ENCODE results near the gene LENEP.

The LENEP gene

DNA sequence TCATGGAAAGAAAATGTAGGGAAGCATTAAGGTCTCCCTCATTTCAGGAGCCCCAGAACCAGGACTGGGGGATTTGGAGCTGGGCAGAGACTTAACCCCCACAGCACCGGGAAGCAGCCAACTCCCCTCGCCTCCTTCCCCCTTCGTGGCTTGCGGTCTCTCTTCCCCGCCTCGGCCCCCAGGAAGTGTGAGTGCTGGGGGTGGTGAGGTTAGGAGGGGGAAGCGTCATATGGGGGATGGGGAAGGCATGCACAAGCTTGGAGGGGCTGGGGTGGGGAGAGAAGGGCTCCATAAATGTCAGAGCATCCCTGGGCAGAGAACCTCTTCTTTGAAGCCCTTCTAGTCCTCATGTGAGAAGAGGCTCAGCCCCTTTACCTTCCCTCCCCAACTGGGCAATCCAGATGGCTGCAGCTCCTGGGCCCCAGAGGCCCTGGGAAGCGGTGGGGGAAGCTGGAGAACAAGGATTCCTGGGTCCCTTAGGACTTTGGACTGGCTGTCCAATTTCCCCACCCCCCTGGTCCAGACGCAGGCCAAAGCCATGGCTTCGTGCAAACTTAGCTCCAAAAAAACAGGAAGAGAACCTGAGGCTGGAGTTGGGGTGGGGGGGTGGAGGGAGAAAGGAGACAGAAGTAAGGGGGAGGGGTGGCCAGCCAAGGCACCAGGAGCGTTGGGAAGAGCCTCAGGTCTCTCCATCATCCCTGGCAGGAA, 17.0 kb downstream of the LENEP start:
- no peak for DNase-seq (ENCODE audit: low read depth, low spot score)

DNA sequence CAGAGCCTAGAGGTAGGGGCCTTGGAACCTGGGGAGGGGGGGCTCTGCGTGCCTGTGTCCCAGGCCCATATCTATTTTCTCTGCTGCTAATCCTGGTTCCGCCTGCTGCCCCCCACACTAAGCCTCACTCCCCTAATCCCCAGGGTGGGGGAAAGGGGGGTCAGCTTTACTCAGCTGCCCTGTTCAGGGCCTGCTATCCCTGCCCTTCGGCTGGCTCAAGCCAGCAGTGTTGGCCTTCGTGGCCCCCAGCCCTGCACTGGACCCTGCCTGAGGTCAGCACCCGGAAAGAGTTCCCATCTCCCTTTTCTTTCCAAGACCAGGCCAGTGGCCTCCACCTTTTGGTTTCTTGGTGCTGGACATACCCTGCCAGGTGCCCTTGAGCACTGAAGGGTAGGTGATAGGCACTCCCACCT, 17.6 kb downstream of the LENEP start:
- no peak for DNase-seq (ENCODE audit: low read depth, low spot score)

DNA sequence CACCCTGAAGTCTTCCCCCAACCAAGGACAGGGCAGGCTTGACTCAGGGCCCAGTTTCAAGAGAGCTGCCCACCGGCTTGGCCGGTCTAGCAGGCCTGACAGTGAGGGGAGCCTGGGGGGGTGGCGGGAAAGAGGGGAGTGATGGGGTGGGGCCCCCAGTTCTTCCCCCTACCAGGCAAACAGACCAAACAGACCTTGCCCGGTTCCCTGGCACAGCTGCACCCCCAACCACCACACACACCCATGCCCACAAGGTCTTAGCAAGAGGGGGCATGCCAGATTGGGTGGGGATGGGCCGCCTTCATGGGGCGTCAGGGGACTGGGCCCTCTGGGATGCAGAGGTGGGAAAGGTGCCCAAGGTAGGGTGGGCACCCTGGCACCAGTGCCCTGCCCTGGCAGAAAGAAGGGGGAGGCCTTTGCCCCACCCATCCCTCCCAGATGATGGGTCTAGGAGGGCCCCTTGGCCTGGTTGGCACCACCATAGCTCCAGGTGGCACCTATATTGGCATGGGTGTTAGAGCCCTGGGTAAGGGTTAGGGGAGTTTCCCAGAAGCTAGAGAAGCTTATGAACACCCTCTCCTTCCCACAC, 18.1 kb downstream of the LENEP start:
- no peak for DNase-seq (ENCODE audit: low read depth, low spot score)

DNA sequence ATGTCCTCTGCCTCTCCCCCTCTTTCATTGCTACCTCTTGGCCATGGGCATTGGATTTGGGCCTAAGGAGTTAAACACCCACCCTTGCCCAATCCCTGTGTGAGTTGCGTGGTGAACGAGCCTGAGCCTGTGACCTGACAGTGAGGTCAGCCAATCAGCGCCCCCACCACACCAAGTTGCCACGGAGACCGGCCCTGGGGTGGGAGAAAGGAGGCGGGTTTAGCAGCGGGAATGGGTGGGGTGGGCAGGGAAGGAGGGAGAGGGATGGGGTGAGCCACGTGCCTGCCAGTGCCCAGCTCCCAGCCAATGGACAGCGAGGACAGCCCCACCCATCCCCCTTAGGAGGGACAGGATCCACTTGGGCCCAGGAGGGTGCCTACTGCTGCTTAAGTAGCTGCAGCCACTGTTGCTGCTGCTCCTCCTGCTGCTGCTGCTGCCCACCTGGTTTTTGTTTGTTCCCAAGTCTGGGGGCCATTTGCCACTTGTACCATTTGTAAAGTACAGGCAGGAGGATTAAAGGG, 18.7 kb downstream of the LENEP start:
- DNase-seq (ENCODE audit: low read depth, low spot score) = no peak

DNA sequence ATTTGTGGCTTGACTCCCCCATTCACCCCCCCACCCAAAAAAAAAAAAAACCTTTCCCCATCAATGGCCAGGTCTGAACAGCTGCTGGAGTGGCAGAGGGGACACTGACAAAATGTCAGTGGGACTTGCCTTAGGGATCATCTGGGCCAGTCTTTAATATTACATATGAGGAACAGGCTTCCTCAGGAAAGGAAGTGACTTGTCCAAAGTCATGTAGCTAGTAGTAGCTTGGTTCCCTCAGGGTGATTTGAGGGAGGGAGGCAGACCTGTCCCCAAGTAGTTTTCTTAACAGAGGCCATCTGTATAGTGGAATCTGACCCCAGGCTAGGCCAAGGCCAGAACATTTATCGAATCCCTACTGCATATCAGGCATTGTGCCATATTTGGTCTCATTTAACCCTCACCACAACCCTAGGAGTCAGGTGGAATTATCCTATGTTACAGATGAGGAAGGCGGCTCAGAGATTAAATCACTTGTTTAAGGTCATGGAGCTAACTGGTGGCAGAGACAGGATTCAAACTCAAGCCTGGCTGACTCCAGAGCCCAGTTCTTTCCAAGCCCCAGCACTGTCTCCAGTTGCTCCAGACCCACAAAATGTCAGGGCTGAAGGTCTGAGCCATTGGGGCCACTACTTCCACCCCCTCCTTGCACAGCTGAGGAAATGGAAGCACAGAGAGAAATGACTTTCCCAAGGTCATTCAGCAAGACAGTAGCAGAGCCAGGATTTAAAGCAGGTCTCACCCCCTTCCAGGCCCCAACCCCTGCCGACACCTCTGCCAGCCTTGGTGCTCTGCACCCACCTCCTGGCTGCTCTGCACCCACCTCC, 19.6 kb downstream of the LENEP start:
- no peak for DNase-seq (ENCODE audit: low read depth, low spot score)

DNA sequence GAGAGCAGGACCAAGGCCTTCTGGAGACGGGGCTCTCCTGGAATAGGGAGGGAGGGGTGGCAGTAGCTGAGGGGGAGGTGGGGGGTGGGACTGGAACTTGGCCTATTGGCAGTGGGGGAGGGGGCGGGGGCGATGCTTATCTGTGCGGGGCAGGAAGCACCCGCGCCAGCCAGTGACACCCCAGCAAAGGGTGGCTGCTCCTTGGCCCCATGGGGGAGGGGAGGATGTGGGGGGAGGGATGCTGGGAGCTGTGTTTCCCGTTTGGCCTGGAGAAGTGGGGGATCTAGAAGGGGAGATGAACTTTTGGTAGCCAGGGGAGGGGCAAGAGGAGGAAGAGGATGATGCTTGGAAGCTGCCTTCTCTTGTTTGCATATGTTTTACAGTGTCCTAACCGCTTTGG, 20.2 kb downstream of the LENEP start:
- no peak for DNase-seq (ENCODE audit: low read depth, low spot score)

DNA sequence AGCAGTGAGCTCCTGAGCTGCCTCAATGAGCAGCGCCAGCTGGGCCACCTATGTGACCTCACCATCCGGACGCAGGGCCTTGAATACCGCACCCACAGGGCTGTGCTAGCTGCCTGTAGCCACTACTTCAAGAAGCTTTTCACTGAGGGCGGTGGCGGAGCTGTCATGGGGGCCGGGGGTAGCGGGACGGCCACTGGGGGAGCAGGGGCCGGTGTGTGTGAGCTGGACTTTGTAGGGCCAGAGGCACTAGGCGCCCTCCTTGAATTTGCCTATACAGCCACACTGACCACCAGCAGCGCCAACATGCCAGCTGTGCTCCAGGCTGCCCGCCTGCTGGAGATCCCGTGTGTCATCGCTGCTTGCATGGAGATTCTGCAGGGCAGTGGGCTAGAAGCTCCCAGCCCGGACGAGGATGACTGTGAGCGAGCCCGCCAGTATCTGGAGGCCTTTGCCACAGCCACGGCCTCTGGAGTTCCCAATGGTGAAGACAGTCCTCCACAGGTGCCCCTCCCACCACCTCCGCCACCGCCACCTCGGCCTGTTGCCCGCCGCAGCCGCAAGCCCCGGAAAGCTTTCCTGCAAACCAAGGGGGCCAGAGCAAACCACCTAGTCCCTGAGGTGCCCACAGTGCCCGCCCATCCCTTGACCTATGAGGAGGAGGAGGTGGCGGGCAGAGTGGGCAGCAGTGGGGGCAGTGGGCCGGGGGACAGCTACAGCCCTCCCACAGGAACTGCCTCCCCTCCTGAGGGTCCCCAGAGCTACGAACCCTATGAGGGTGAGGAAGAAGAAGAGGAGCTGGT, 21.5 kb downstream of the LENEP start:
- DNase-seq (ENCODE audit: low read depth, low spot score) = no peak

DNA sequence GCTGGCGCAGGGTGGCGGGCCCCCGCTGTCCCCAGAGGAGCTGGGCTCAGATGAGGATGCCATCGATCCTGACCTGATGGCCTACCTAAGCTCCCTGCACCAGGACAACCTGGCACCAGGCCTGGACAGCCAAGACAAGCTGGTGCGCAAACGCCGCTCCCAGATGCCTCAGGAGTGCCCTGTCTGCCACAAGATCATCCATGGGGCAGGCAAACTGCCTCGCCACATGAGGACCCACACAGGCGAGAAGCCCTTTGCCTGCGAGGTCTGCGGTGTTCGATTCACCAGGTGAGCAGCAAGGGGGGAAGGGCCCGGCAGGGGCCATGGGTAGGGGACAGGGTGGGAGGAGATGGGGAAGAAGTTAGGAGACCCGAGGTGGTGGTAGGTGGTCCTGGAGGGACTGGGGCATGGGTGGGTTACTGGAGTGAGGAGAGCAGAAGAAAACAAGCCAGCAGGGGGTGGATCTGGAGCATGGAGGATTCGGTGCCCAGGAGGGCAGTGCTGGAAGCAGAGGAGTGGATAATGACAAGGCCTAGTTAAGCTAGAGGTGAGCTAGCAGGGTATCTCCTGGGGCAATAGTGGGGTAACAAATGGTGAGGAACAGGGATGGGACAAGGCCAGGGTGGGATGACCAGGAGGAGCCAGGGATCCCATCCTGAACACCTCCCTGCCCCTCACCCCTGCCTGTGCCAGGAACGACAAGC, 22.3 kb downstream of the LENEP start:
- no peak for DNase-seq (ENCODE audit: low read depth, low spot score)

DNA sequence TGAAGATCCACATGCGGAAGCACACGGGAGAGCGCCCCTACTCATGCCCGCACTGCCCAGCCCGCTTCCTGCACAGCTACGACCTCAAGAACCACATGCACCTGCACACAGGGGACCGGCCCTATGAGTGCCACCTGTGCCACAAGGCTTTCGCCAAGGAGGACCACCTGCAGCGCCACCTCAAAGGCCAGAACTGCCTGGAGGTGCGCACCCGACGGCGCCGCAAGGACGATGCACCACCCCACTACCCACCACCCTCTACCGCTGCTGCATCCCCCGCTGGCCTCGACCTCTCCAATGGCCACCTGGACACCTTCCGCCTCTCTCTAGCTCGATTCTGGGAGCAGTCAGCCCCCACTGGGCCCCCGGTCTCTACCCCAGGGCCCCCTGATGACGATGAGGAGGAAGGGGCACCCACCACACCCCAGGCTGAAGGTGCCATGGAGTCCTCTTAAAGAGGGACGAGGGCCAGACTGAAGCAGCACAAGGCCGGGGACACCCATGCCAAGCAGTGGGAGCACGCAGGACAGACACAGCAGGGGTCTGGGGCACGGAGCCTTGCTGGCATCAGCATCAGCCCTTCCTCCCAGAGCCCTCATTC, 22.9 kb downstream of the LENEP start:
- no peak for DNase-seq (ENCODE audit: low read depth, low spot score)

DNA sequence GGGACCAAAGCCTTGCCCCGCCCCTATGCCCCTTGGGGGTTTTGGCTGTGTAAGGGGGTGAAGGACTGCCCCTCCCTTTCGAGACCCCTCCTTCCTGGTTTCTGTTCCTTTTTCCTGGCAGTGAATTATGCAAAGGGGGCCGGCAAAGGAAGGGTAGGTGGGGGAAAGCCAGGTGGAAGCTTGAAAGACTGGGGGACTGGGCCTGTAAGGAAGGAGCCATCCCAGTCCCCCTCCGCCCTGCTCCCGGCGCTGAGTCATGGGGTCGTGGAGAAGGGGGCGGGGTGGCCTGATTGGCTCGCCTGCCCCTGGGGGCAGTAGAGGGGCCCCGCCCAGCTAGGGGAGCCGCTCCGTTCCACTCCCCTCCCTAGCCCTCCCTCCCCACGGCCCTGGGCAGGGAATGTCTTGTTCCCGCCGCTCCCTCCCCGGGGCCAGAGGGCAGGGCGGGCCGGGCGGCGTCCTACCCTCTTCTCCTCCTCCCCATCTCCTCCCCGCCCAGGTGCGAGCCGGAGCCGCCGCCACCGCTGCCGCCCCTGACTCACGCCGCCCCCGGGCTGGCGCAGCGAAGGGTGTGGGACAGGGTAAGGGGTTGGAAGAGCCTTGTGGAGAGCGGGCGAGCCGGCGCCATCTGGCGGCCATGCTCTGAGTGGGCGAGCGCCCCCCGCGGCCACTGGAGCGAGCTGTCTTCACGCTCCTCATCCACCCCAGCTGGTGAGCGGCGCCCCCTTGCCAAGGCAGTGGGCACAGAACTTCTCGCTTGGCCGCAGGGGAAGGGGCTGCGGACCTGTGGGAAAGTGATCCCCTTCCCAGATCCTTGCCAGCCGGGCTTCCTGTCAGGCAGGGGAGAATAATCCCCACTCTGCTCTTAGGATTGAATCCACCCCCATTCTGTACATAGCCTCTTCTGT, 23.9 kb downstream of the LENEP start:
- DNase-seq (ENCODE audit: low read depth, low spot score) = peak; percentile 71

DNA sequence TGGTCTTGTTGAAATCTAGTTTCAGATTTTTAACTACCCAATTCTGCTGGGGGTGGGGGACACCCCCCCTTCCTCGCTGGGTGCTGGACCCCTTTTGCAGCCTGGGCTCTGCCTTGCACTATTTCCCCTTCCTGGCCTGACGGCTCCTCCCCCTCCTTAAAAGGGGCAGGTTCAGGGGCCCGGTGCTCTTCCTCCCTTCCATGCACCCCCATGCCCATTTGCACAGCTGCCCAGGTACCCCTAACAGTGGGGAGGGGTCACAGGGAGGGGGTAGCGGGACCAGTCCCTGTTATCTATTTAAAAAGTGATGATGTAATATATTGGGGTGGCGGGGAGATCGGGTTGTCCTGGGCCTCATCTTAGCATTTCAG, 24.5 kb downstream of the LENEP start:
- DNase-seq (ENCODE audit: low read depth, low spot score) = no peak

DNA sequence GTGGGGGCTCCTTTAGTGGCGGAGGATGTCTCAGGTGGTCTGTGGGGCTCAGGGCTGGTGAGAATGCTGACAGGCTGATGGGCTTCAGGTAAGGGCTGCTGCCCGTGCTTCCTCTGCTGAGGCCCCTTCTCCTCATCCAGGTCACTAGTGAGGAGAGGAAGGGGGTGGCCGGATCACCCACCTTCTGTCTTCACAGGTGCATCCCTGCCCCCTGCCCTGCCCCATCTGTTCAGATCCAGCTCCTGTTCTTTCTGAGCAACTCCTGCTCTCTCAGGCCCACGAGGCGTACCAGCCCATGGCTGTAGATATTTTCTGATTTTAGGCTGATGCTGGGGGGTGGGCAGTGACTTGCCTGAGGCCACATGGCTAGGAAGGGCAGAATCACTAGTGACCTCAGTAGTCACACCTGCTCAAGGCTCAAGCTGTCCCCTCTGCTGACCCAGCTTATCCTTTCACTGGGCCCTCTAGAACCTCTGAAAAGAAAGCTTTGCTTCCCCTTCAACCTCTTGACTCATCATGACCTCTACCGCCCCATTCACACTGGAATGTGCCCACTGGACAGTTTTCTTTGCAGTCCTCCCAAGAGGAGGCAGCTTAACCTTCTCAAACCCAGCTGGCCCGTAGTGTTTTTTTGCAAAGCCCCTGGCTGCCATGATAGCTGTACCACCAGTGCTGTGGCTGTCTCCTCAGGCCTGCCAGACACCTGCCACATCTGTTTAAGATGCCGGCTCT, 25.4 kb downstream of the LENEP start:
- no peak for DNase-seq (ENCODE audit: low read depth, low spot score)

DNA sequence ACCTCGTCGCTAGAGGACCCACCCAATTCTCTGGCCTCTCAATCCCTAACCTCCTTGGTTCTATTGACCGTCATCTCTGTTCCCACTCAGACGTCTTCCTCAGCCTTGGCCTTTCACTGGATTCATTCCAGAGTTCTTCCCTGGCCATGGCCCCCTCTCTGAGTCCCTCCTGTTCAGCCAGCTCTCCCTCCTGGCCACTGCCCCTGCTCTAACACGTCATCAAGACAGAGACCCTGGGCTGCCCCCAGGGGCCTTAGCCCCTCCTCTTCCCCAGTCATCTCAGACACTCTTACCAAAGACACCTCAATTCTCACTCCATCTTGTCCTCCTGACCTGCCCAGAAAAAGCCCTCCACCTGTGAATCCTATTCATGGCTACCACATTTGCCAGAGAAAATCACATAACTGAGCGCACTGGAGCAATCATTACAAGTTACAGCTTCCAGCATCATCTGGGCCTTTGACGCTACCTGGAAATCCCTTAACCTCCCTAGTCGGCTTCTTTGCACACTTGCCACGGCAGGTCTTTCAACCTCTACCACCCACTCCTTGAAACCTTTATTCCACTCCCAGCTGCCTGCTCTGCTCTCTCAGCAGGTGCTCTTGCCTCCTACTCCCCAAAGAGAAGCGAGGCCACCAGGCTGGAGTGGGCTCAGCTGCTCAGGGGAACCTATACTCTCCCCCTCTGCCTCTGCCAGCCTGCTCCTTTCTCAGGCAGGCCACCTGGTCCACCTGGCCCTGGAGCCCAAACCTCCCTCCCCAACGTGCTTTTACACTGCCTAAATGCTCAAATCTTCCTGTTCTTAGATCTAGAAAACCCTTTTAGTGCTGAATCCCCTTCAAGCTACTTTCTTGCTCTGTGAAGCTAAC, 26.2 kb downstream of the LENEP start:
- no peak for DNase-seq (ENCODE audit: low read depth, low spot score)

DNA sequence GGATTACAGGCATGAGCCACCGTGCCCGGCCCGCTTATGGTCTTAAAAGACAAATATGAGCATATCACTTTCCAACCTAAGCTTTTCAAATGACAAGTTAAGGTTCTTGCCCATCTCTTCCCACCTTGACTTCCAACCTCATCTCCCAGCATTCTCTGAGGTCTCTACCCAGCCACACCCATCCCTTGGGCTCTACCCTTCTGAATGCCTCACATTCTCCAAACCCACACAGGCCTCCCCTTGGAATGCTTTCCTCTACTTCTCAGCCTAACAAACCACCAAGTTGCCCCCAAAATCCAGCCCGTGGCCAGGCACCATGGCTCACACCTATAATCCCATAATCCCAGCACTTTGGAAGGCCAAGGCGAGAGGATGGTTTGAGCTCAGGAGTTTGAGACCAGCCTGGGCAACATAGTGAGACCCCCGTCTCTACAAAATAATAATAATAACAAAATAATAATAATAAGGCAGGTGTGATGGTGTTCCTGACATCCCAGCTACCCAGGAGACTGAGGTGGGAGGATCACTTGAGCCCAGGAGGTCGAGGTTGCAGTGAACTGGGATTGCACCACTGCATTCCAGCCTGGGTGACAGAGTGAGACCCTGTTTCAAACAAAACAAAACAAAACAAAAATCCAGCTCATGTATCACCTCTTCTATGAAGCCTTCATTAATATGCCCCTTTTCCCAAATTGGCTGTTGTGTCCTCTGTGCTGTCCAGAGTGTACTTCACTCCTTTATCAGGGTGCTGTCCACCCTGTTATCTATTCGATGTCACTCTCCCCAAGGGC, 28.9 kb downstream of the LENEP start:
- no peak for DNase-seq (ENCODE audit: low read depth, low spot score)

DNA sequence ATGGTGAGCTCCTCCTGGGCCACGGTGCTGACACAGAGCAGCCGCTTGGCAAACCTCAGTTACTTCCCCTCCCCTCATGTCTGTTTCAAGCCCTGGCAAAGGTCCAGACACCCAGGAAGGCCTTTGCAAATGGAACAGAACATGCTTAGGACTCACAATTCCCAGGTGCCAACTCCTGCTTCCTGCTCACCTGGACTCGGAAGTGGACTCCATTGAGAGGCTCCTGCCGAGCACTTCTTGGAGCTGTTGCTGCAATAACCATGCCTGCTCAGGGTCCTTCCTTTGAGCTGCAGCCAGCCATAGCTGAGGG, 29.5 kb downstream of the LENEP start:
- no peak for DNase-seq (ENCODE audit: low read depth, low spot score)

DNA sequence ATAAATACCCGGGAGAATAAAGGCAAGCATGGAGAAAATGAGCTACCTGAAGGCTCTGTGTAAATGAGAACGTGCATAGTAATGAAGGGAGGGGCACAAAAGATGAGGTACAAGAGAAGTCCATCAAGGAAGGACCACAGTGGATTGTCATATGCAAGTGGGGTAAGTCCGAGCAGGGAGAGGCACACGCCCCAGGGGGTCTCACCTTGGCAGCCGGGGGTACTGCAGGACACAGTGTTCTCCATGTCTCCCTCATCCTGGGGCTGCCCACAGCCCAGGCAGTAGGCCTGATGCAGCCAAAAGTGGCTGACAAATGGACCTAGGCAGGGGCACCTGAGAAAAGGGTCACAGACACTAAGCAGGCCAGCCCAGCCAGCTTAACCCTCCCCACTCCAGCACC, 30.2 kb downstream of the LENEP start:
- DNase-seq (ENCODE audit: low read depth, low spot score) = no peak

DNA sequence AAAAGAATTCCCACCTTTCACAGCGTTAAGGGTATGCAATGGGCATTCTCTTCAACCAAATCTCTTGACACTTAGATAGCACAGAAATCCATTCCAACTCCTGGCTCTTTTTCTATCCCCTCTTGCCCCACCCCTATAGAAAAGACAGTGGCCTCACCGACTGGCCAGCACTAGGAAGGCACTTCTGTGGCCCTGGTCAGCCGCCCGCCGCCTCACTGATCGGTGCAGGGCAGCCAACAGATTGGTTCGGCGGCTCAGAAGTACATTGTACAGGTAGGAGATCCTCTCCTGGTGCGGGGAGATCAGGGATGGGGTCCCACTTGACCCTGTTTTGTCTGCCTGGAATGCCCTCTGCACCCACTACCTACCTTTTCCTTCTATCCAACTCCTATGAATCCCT, 30.9 kb downstream of the LENEP start:
- DNase-seq (ENCODE audit: low read depth, low spot score) = no peak

Data from smooth muscle cell of the brain vasculature (primary cell).